H1 (cell line): ENCODE results near the gene UNC5B.

Experiments used
- BACH1 ChIP-seq: IDR thresholded peaks from 2 replicates; pipeline ENCODE4 v1.6.1; 2012; ENCODE audit warnings: low read length, improper control_type of control experiment
- CHD2 ChIP-seq: IDR thresholded peaks from 2 replicates; pipeline ENCODE4 v1.6.1; 2012; ENCODE audit warnings: low read length, improper control_type of control experiment
- CTBP2 ChIP-seq: IDR thresholded peaks from 2 replicates; pipeline ENCODE4 v1.7.0; 2011; ENCODE audit warnings: borderline replicate concordance, mild to moderate bottlenecking, moderate library complexity, mixed read lengths, low read length; ENCODE audit not compliant: insufficient read depth, insufficient read length
- EZH2 ChIP-seq: fragments of 200-600 bp; sonication (generic); IDR thresholded peaks from 2 replicates; pipeline ENCODE4 v1.7.1; 2012; ENCODE audit warnings: low read depth, mild to moderate bottlenecking, moderate library complexity, low read length, inconsistent platforms; ENCODE audit not compliant: severe bottlenecking
- SP4 ChIP-seq: IDR thresholded peaks from 2 replicates; pipeline ENCODE4 v1.6.1; 2012; ENCODE audit warnings: low read length, inconsistent platforms
- TF ChIP-seq, protein P1 (sequence below): IDR thresholded peaks from 2 replicates; pipeline ENCODE4 v1.6.1; 2012; ENCODE audit warnings: inconsistent platforms
- TF ChIP-seq, protein P2 (sequence below): IDR thresholded peaks from 2 replicates; pipeline ENCODE4 v1.6.1; 2012; ENCODE audit warnings: low read length, inconsistent platforms
- TF ChIP-seq, protein P3 (sequence below), 3 experiments: IDR thresholded peaks; 1 replicate in 2 of 3; 2 replicates in 1 of 3; pipeline versions ENCODE4 v1.5.1 to v1.6.1; 2011; ENCODE audit warnings: low read length in 3 of 3, mild to moderate bottlenecking in 3 of 3, inconsistent platforms in 2 of 3, low read depth in 1 of 3, moderate library complexity in 1 of 3; ENCODE audit not compliant: insufficient read depth in 1 of 3; ENCODE audit errors: control extremely low read depth in 1 of 3
- TF ChIP-seq, protein P4 (sequence below): IDR thresholded peaks from 2 replicates; pipeline ENCODE4 v1.6.1; 2011; ENCODE audit warnings: low read length, improper control_type of control experiment

DNA sequence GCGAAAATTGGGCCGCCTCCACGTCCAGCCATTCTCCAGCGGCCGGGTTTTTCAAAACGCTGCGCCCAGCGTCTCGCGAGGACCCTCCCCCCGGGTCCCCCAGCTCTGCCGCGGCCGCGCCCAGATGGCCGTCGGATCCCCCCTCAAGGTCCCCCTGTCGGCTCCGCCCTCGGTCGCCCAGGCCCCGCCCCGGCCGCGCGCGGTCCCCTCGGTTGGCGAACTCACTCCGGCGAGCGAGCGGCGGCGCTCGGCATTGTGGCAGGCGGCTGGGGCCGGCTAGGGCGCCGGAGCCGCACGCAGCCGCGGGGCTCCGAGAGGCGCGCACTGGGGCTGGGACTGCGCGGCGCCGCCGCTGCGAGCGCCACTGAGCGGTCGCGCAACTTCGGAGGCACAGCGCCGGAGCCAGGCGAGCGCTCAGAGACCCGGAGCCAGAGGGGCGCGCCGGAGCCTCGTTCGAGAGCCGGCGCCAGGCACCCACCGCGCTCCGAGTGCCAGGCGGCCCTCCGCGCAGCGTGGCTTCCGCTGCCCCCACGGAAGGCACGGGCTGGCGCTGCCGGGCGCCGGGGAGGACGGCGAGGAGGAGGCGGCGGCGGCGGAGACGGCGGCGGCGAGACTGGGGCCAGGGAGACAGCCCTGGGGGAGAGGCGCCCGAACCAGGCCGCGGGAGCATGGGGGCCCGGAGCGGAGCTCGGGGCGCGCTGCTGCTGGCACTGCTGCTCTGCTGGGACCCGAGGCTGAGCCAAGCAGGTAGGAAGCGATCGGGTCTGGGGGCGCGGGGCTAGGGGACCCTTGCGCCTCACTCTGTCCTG is at the start of gene UNC5B:
- TF ChIP-seq BACH1 (no peak), CHD2 (peak; percentile 85), EZH2 (no peak), CTBP2 (no peak), SP4 (0 out of 2 replicates have a peak, but pooled peaks have one; percentile 60)
- TF ChIP-seq, protein P1, sequence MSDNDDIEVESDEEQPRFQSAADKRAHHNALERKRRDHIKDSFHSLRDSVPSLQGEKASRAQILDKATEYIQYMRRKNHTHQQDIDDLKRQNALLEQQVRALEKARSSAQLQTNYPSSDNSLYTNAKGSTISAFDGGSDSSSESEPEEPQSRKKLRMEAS, result no peak; the same call in 1 of the 2 replicates
- TF ChIP-seq, protein P2, sequence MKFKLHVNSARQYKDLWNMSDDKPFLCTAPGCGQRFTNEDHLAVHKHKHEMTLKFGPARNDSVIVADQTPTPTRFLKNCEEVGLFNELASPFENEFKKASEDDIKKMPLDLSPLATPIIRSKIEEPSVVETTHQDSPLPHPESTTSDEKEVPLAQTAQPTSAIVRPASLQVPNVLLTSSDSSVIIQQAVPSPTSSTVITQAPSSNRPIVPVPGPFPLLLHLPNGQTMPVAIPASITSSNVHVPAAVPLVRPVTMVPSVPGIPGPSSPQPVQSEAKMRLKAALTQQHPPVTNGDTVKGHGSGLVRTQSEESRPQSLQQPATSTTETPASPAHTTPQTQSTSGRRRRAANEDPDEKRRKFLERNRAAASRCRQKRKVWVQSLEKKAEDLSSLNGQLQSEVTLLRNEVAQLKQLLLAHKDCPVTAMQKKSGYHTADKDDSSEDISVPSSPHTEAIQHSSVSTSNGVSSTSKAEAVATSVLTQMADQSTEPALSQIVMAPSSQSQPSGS, result no peak
- TF ChIP-seq, protein P3, sequence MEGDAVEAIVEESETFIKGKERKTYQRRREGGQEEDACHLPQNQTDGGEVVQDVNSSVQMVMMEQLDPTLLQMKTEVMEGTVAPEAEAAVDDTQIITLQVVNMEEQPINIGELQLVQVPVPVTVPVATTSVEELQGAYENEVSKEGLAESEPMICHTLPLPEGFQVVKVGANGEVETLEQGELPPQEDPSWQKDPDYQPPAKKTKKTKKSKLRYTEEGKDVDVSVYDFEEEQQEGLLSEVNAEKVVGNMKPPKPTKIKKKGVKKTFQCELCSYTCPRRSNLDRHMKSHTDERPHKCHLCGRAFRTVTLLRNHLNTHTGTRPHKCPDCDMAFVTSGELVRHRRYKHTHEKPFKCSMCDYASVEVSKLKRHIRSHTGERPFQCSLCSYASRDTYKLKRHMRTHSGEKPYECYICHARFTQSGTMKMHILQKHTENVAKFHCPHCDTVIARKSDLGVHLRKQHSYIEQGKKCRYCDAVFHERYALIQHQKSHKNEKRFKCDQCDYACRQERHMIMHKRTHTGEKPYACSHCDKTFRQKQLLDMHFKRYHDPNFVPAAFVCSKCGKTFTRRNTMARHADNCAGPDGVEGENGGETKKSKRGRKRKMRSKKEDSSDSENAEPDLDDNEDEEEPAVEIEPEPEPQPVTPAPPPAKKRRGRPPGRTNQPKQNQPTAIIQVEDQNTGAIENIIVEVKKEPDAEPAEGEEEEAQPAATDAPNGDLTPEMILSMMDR (IDR thresholded peaks at IDR 0.05; ENCODE audit: control extremely low read depth in 1 of 3, insufficient read depth in 1 of 3, low read depth in 1 of 3, low read length in 3 of 3), result peak; percentile 51 to 64 (median 58)
- TF ChIP-seq, protein P4, sequence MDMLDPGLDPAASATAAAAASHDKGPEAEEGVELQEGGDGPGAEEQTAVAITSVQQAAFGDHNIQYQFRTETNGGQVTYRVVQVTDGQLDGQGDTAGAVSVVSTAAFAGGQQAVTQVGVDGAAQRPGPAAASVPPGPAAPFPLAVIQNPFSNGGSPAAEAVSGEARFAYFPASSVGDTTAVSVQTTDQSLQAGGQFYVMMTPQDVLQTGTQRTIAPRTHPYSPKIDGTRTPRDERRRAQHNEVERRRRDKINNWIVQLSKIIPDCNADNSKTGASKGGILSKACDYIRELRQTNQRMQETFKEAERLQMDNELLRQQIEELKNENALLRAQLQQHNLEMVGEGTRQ, result no peak
